HG03469 (cell line): ENCODE results near the gene DAAM2.

Experiments used
- ATAC-seq: cut with Tn5 transposase; IDR thresholded peaks from one replicate; pipeline ENCODE4 v1.9.1; 2021; ENCODE audit warnings: mild to moderate bottlenecking, moderate library complexity, moderate number of reproducible peaks; ENCODE audit not compliant: unreplicated experiment

DAAM2 gene

GRCh38 chr6:39843305-39844020, 51.3 kb downstream of the DAAM2 start:
- ATAC-seq: no peak

DNA sequence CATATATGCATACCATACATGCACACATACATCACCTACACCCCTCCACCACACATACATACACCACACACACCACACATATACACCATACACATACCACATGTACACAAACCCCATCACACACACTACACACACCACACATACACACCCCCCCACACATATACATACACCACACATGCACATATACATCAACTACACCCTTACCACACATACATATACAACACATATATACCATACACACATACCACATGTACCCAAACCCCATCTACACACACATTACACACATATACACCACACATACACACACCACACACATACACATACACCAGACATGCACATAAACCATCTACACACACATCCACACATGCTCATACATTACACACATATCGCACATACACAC, 52.7 kb downstream of the DAAM2 start:
- no peak for ATAC-seq

DNA sequence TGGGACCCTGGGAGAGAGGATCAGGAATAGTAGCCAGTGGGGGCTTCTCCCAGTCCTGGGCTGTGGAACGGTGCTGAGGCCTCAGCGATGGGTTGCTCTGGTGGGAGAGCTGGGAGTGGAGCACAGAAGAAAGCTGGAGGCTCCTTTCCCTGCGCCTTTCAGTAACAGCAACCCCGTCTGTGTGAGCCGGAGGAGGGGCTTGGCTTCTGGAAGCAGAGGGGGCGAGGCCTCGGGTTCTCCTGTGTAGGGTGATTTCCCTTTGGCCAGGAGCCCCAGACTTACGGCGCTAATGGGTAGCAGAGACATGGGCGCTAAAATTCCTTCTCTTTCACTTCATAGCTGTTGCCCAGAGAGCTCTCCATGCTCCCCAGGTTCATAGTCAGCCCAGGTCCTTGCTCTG, 55.0 kb downstream of the DAAM2 start:
- ATAC-seq: no peak

- no peak for ATAC-seq
Observed at GRCh38 chr6:39848171-39848570, 56.0 kb downstream of the DAAM2 start.

- no peak for ATAC-seq
Observed at GRCh38 chr6:39849228-39849627, 57.1 kb downstream of the DAAM2 start.

DNA sequence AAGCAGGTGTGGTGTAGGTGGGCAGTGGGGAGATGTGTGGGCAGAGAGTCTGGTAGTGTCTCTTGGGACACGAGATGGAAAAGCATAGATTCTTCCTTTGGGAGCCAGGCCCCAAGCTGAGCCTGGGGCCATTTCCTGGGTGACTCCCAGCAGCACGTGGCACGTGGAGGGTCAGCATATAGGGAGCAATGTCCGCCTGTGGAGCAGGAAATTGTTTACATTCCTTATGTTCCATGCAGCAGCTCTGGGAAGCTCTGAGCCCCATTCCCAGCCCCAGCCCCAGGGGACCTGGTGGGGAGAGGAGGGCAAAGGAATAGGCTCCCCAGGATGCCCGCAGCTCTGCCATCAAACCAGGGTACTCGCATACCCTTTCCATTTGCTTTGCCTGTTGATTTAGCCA, 57.6 kb downstream of the DAAM2 start:
- no peak for ATAC-seq

DNA sequence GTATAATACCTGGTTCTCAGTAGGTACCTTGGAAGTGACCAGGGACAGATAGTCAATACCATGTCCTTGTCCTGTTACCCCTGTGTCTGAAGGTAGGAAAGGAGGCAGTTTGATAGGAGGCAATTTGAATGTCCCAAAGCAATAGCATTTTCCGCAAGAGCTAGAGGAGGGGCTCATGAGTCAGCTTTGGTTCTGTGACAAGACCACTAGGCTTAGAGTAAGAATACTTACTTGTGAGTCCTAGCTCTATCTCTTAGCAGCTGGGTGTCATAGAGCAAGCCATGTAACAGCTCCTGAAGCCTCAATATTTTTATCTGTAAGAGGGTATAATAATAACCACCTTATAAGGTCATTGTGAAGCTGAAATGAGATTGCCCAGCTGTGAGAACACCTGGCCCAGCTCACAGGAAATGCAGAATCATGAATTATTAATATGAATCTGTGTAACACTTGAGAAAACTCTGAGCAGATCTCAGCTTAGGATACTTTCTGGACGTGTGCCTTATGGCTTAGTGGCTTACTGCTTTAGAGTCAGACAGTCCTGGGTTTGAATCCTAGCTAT, 58.6 kb downstream of the DAAM2 start:
- ATAC-seq: no peak

GRCh38 chr6:39851331-39851730, 59.2 kb downstream of the DAAM2 start:
- ATAC-seq: no peak

- no peak for ATAC-seq
Observed at GRCh38 chr6:39852324-39852723, 60.1 kb downstream of the DAAM2 start.

DNA sequence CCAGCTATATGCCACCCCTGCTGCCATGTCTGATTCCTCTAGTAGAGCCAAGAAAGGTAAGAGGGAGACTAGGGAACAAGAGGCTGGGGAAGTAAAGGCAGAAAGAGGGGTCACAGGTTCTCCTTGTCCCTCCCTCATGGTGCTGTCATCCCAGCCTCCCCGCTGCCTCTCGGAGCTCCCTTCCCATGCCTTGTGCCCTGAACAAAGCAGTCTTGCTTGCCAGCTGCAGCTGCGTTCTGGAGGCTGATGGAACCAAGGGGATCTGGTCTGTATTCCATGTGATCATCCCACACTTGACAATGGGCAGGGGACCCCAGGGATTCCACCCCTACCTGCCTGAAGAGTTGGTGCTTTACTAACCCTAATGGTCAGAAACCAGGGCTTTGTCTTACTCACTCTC, 61.4 kb downstream of the DAAM2 start:
- no peak for ATAC-seq

DNA sequence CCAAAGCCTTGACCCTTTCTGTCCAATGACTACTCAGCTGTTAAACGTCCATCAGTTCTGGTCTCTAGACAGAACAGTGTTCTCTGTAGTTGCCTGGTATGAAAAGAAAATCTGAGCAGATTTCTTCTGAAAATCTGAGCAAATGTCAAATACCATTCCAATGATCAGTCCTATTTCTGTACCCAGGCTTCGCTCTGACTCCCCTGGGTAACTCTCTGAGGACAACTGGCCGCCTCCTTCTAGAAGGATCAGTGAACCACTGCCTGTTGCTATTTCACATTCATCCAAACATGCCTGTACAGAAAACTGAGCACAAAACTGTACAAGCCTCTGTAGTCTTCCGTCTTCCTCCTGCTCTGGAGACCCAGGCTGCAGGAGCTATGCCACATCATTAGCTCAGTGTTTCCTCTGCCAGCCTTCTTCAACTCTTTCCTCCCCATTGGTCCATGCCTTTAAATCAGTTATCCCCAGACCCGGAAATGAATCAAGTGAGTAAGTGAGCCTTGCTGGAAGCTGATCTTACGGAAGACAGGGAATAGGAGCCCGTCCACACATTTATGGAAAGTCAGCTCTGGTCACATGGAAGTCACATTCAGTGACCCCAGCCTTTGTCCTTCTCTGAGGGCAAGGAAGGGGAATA, 63.3 kb downstream of the DAAM2 start:
- no peak for ATAC-seq

DNA sequence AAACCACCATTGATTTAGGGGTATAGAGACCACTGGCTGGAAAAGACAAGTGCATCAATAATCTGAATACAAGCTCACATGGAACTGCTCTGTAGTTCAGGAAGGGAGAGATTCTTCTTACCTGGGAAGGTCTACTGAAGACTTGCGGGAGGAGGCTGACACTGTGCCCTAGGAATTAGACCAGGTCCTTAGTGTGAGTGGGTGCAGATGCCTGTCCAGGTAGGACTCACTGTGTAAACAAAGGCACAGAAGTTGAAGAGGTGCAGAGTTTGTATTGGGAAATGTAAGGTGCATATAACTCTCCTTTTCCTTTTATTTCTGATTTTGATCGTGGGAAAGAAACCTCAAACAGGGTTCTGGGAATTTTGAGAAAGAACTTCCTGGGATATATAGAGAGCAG, 66.8 kb downstream of the DAAM2 start:
- ATAC-seq: no peak

- ATAC-seq: no peak
Observed at GRCh38 chr6:39861663-39862062, 69.5 kb downstream of the DAAM2 start.

DNA sequence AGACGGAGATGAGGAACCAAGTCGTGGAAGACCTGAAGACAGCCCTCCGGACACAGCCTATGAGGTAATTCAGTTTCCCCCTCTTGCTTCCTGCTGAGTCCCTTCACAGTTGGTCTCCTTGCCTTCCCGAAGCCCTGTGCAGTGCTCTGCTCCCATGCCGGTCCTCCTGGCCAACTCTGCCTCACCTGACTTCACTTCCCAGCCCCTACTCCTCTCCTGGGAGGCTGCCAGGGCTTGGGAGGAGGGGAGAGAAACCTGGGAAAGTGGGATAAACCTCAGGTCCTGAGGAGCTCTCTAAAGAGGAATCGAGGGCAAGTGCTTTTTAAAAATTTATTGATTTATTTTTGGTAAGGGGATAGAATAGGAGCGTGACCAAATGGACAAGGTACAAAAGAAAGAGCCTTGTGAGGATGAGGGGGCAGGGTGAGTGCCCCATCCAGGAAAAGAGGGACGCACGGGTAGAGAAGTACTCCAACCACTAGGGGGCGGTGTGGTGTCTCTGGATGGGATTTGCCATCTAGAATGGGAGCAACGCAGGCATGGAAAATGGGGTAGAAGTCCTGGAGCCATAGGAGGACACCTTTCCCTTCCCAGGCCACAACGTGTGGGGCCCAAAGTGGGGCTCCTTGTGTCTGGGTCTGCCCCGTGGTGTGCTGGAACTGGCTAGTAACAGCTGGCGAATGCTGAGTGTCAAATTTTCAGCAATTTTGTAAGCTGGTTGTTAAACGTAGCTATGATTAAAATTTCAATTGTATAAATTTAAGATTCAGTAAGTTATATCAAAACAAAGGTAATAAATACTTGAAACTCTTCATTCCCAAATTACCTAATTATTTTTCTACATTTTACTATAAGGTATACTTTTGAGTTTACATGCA, 73.1 kb downstream of the DAAM2 start:
- ATAC-seq: no peak

GRCh38 chr6:39867592-39867991, 75.4 kb downstream of the DAAM2 start:
- ATAC-seq: no peak

DNA sequence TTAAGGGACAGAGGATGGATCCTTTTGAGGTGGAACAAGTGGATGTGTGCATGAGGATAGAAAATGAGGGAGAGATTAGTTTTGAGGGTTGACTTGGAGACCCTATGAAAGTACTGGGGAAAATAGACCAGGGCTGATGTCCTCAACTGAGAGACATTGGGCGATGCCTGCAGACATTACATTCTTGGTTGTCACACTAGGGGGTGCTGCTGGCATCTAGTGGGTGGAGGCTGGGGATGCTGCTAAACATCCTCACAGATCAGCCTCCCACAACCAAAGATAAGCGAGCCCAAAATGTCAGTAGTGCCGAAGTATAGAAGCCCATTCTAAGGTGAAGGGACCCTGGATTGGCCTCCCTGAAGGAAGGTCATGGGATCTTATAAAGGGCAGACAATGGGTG, 78.8 kb downstream of the DAAM2 start:
- ATAC-seq: no peak

- no peak for ATAC-seq
Observed at GRCh38 chr6:39873439-39873838, 81.3 kb downstream of the DAAM2 start.

GRCh38 chr6:39876111-39876510, 83.9 kb downstream of the DAAM2 start:
- ATAC-seq: no peak

DNA sequence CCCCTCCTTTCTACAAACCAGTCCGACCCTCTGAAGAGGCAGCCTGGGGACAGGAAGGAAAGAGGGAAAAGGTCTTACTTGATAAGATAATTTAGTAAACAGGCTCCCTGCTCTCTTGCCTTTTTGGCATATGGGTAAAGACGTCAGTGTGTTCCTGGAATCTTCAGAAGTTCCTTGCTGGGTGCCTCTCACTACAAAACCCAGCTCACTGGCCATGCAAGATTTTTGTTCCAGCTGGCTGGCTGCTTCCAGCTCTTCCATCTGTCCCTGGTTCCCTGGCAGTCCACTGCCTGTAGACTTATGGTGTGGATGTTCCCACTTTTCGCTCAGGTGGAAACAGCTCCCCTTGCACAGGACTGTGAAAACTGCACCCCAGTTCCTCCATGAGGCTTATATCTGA, 84.7 kb downstream of the DAAM2 start:
- ATAC-seq: no peak

- ATAC-seq: no peak
Observed at GRCh38 chr6:39879535-39879934, 87.4 kb downstream of the DAAM2 start.

GRCh38 chr6:39880594-39880993, 88.4 kb downstream of the DAAM2 start:
- no peak for ATAC-seq
